ENCODE results near the gene KANSL1L. TPM values are rescaled to one million over a fixed set of nuclear protein-coding genes. Genes with fewer than 3 reads are reported as not detected.

The KANSL1L gene
- total and polyA plus RNA-seq, 9 of the 15 experiments (the other 6 are each of a cell fraction or from before 2014, with no cell fraction given), result 1.3 to 6.7 (median 2.4) TPM

GRCh38 chr2:210055825-210056224, 115.4 kb downstream of the KANSL1L start:
- ChIA-PET POLR2A (no interaction called here), CTCF (ENCODE audit: low intra/inter-chr PET ratio) (no interaction called here)
- FAIRE-seq, result no peak
- Histone ChIP-seq H3K27ac (ENCODE audit: extremely low read depth, low read depth, low read length) (no peak overlapping the region), H3K27me3 (ENCODE audit: control insufficient read depth in 2 of 2, insufficient read depth in 2 of 2, low read length in 2 of 2) (no peaks in the 10 kb centered on the region), H3K9ac (ENCODE audit: insufficient read depth in 1 of 2, low read depth in 2 of 2, low read length in 2 of 2) (no peak overlapping the region), H3K4me2 (ENCODE audit: insufficient read depth, low read length) (no peak overlapping the region), H3K4me3 (no peak overlapping the region), H3K9me1 (ENCODE audit: control insufficient read depth, insufficient read depth, low read length) (no peaks in the 10 kb centered on the region), H2AFZ (ENCODE audit: low read depth, low read length) (no peak overlapping the region), H3K4me1 (replicated peaks in 1 of 2; ENCODE audit: control insufficient read depth in 2 of 2, insufficient read depth in 2 of 2, low read length in 2 of 2) (no peaks in the 10 kb centered on the region), H3K9me3 (replicated peaks; ENCODE audit: control insufficient read depth, insufficient read depth, low read depth, low read length) (no peaks in the 10 kb centered on the region), H3K79me2 (ENCODE audit: control insufficient read depth, insufficient read depth, low read length) (no peaks in the 10 kb centered on the region), H3K36me3 (ENCODE audit: control insufficient read depth, insufficient read depth, low read length) (no peaks in the 10 kb centered on the region), H4K20me1 (replicated peaks; ENCODE audit: control insufficient read depth, insufficient read depth, low read length) (no peaks in the 10 kb centered on the region)
- WGBS (ENCODE audit: insufficient coverage, low coverage, missing lambda C conversion rate), result 23% methylated on average over 2 of the region's 3 CpGs
- ATAC-seq, result no peak
- intact Hi-C loops (cut with micrococcal nuclease), result no loop called here
- no peak for DNase-seq (ENCODE audit: extremely low read depth in 1 of 4, low spot score in 3 of 4)
- in situ Hi-C loops (cut with MboI), result no loop called here
- TF ChIP-seq MEF2A (IDR thresholded peaks at IDR 0.05; ENCODE audit: control insufficient read depth, low read depth, low read length), result no peak
- TF ChIP-seq GTF2A2 (tag; IDR thresholded peaks at IDR 0.05), result no peak
- TF ChIP-seq GATA2 (CRISPR knock-in tag; IDR thresholded peaks at IDR 0.05), result no peak
- no peak for TF ChIP-seq RAD21 (CRISPR knock-in tag; conservative IDR thresholded peaks at IDR 0.05 in 1 of 2, IDR thresholded peaks at IDR 0.05 in 1 of 2)
- no peak for TF ChIP-seq ZSCAN32 (CRISPR knock-in tag; IDR thresholded peaks at IDR 0.05)
- TF ChIP-seq TRIM28 (IDR thresholded peaks at IDR 0.05), result no peak
- no peak for TF ChIP-seq FOXK2 (conservative IDR thresholded peaks at IDR 0.05 in 1 of 2, IDR thresholded peaks at IDR 0.05 in 1 of 2; ENCODE audit: low read depth in 2 of 2)
- TF ChIP-seq SMC3 (conservative IDR thresholded peaks at IDR 0.05; ENCODE audit: insufficient read depth, low read depth, low read length), result no peak
- no peak for TF ChIP-seq NFATC3 (IDR thresholded peaks at IDR 0.05)
- TF ChIP-seq ZZZ3 (IDR thresholded peaks at IDR 0.05), result no peak
- TF ChIP-seq ZBTB33 (CRISPR knock-in tag; IDR thresholded peaks at IDR 0.05), result no peak
- TF ChIP-seq ZNF584 (CRISPR knock-in tag; IDR thresholded peaks at IDR 0.05; ENCODE audit: low read depth), result no peak
- TF ChIP-seq SMAD4 (CRISPR knock-in tag; conservative IDR thresholded peaks at IDR 0.05), result no peak
- no TSS peak for BruUV-seq (replicated peaks)

All from K562 (cell line).